GM20000 (cell line): ENCODE results near the gene UBE2D3.

Experiments used
- DNase-seq: peaks from one replicate; pipeline ENCODE4 v3.0.0; 2012; ENCODE audit warnings: low spot score
- TF ChIP-seq, protein P1 (sequence below): IDR thresholded peaks from 2 replicates; pipeline ENCODE4 v1.5.1; 2012; ENCODE audit warnings: mild to moderate bottlenecking, control low read depth; ENCODE audit errors: extremely low read depth, missing control alignments

UBE2D3 gene

DNA sequence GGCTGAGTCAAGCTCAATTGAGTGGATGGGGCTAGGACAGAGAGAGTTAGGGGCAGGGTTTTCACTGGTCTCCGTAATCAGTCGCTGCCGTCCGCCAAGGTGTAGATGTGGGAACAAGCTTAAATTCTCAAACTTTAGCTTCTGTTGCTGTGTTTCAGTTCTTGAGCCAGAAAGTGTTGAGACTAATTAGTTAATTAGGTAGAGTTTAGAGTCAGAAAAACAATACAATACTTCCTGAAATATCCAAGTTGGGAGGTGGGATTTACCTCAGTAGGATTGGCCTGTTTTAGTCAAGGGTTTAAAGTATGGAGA is 1.1 kb upstream of the UBE2D3 start:
- DNase-seq: no peak
- TF ChIP-seq, protein P1, sequence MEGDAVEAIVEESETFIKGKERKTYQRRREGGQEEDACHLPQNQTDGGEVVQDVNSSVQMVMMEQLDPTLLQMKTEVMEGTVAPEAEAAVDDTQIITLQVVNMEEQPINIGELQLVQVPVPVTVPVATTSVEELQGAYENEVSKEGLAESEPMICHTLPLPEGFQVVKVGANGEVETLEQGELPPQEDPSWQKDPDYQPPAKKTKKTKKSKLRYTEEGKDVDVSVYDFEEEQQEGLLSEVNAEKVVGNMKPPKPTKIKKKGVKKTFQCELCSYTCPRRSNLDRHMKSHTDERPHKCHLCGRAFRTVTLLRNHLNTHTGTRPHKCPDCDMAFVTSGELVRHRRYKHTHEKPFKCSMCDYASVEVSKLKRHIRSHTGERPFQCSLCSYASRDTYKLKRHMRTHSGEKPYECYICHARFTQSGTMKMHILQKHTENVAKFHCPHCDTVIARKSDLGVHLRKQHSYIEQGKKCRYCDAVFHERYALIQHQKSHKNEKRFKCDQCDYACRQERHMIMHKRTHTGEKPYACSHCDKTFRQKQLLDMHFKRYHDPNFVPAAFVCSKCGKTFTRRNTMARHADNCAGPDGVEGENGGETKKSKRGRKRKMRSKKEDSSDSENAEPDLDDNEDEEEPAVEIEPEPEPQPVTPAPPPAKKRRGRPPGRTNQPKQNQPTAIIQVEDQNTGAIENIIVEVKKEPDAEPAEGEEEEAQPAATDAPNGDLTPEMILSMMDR: no peak

DNA sequence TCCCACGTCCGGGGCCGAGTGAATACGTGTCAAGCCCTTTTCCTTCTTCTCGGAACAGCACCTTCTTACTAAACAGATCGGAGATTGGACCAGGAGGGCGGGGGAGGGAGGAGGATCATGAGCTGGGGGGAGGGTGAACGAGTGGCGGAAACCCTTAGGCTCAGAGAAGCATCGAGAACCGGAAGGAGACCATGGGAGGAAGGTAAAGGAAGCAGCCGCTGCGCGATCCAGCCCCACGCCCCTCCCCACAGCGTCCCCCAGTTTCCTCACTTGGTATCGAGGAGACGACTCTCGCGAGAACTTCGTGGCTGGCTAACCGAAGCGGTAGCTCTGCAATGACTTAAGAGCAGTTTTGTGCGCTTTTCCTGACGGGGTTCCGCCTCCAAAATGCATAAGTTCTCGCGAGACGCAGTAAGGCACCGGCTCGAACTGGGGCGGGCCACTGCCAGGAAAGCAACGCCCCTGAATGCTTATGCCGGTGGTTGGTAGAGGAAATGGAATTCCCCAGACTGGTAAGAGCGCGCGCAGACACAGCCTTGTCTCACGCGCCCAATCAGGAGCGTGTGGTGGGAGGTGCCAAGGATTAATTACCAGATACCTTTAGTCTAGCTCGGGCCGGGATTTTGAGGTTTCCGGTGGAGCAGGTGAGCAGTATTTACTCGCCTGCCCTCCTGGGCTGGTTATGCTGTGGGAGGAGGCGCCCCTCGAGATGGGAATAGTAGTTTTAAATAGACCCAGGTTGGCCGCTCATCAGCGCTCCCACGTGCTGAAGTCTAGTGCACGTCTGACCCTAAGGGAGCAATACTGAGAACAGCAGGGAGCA is 534 bp upstream of the UBE2D3 start:
- TF ChIP-seq, protein P1: no peak
- DNase-seq: peak; percentile 86

DNA sequence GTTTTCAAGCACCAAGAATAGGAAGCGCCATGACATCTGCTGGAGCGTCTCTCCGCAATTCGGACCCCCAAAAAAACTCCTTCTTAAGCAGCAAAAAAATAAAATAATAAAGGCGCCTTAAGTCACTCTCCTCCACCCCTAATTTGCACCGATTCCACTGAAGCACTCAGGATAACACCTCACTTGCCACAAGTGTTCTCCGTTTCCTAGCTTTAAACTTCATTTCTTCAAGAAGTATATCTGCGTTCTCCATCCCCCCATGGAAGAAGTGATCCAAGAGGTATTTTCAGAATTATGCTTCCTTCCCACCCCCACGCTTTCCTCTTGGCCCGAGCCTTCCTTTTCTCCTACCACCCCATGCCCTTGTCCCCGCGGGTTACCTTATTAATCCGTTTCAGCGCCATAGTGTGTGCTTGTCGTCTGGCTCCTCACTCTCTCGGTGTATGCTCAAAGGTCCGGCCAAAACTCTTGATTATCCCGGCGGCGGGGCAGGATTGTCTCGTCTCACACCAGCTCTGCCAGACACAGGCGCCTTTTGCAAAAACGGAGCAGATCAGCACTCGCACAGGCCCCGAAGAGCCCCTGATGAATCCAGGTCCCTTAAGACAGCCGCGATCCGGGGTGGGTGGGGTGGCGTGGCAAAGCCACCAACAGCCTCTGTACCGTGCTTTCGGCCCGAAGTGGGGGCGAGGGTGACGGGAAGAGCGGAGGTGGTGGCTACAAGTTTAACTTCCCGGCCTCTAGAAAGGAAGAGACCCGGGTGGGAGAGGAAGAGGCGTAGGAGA is 1.1 kb downstream of the UBE2D3 start:
- TF ChIP-seq, protein P1: no peak
- no peak for DNase-seq

DNA sequence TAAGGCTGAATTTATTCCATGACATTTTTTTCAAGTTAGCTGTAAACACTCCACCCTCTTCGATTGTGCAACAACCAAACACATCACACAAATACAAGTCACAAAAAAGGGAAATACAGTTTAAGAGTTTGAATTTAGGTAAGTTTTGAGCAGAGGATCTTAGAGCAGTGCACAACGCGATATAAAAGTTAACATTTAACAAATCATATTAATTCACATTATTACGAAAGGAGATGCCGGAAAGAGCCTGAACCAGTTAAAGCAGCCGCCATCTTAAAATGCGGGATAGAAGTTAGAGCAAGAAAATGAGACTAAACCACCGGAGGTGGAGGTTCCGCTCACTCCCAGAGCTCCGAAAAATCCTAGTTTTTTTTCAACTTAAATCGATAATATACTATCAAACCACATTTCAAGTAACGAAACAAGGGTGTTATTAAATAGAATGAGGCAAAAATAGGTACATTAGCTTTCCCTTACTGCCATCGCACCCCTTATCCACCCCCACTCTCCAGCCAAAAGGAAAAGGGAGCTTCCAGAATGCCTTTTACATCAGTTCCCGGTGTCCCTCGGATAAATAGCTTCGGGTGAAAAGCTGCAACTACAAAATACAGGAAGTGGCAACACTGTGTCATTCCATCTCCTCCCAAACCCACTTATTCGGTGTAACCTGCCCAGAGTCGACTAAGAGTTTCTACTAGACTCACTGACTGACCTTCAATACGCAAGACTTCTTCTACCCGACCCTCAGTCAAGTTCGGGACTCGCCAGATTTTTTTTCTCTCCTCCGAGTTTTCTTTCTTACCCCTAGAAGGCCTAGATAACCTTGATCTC is 1.9 kb downstream of the UBE2D3 start:
- TF ChIP-seq, protein P1: no peak
- DNase-seq: no peak

DNA sequence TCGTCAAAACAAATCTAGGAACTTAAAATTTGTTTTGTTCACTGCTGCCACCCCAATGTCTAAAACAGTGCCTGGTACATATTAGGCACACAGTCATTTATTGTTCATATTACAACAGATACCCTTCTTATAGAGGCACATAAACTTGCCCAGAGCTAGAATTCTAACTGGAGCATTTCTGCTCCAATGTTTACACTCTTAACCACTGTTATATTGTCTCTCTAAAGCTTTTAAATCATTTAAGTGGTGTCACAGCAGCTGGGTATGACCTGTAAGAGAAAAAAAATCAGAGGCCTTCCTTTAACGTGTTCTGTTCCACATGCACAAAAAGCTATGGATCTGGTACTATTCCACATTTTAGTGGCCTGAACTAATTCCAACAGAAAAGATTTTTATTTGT is 3.0 kb downstream of the UBE2D3 start:
- TF ChIP-seq, protein P1: no peak
- no peak for DNase-seq

DNA sequence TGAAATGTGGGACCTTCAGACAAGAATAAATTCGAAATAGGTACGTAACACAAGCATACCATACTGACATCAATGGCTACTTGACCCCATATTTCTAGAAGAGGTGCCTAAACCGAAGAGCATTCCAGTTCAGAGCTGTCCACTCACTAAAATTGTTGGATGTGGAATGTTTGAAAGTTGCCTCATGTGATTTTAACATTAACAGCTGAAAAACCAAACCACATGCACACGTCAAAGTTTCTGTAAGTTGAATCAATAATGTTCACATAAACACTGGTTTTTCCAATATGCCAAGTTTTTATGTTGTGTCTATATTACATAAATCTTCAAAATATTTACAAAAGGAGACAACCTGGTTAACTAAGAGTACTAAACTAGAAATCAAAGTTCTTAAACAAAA is 3.5 kb downstream of the UBE2D3 start:
- TF ChIP-seq, protein P1: no peak
- no peak for DNase-seq
